Globus pallidus (tissue), 1 donor: ENCODE results near the gene SWAP70.

ENCODE experiments used
- DNase-seq: peaks from one replicate; pipeline ENCODE4 v3.0.0-alpha.2; 2015; ENCODE audit warnings: low spot score

SWAP70 gene

GRCh38 chr11:9753021-9753420 lies 89.1 kb downstream of the SWAP70 start:
- no peak for DNase-seq

GRCh38 chr11:9754010-9754471 lies 90.2 kb downstream of the SWAP70 start:
- DNase-seq = no peak

DNA sequence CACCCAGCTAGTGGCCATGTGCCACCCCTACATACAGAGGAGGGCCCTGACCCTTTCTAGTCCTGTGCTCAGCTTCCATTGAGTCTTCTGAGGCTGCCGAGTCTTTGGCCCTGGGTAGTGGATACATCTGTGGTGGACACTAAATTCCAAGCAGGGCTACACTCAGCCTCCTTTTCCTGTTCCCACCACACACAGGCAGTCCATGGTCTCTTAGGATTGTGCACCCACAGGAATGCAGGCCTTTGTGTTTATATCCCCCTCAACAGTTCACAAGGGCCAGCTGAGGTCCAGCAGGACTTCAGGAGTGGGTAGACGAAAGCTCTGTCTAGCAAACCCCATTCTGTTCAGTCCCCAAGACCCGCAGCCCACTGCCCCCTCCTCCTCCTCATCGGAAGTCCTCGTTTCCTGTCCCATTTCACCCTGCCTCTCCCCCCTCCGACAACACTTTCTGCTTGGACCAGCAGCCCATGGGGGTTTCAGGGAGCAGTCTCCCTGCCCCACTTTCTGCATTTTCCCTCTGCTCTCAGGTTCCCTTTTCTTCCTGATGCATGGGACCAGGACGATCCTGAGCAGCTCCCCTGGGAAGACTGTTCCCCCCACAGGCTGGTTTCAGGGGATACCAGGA lies 91.8 kb downstream of the SWAP70 start:
- no peak for DNase-seq

GRCh38 chr11:9756461-9756860 lies 92.6 kb downstream of the SWAP70 start:
- DNase-seq = no peak

DNA sequence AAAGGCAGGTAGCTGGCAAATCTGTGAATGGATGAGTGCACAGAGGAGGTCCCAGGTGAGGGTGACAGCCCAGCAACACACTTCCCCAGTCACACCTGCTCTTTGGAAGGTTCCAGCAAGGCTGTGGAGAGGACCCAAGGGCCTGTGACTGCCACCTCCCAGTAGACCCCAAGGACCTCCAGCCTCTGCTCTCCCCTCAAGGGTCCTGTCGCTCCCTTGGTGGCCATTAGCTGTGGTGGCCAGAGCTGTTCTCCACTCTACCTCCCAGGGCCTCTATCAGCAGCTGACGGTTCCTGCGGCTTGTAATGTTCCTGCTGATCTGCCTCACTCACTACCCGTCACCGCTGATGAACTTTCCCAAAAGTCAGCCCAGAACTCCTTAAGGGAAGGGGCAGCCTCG lies 93.0 kb downstream of the SWAP70 start:
- DNase-seq = no peak

- DNase-seq = peak; percentile 76
These were observed 94.1 kb downstream of the SWAP70 start for GRCh38 chr11:9757809-9758636.

GRCh38 chr11:9758637-9759518 lies 95.0 kb downstream of the SWAP70 start:
- peak; percentile 47 for DNase-seq

GRCh38 chr11:9759519-9760192 lies 95.8 kb downstream of the SWAP70 start:
- peak; percentile 40 for DNase-seq

- peak; percentile 61 for DNase-seq
These were observed 96.3 kb downstream of the SWAP70 start for GRCh38 chr11:9760193-9760575.

GRCh38 chr11:9761441-9761945 lies 97.6 kb downstream of the SWAP70 start:
- no peak for DNase-seq

- DNase-seq = no peak
These were observed 98.7 kb downstream of the SWAP70 start for GRCh38 chr11:9762531-9762930.

GRCh38 chr11:9763301-9763700 lies 99.4 kb downstream of the SWAP70 start:
- no peak for DNase-seq

GRCh38 chr11:9765320-9766101 lies 101.6 kb downstream of the SWAP70 start:
- no peak for DNase-seq

GRCh38 chr11:9769621-9770020 lies 105.7 kb downstream of the SWAP70 start:
- no peak for DNase-seq

DNA sequence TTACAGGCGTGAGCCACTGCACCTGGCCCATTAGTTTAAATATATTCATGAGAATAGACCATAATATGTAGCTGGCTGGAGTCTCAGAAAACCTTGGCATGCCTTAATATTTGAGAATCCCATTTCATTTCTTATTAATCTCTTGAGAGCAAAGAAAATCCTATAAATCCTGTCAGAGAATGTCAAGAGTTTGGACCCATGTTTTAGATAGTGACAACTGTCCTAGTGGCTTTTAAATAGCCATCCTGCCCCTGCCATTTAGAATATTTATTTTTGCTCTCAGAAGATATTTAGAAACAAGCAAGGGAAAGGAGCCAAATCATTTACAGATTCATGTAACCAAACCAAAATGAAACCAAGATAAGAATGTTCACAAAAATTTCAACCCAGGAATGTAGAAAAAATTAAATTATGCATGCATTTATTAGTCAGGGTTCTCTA lies 107.2 kb downstream of the SWAP70 start:
- DNase-seq = no peak

GRCh38 chr11:9772218-9772617 lies 108.3 kb downstream of the SWAP70 start:
- DNase-seq = no peak

GRCh38 chr11:9773524-9773923 lies 109.6 kb downstream of the SWAP70 start:
- DNase-seq = no peak

DNA sequence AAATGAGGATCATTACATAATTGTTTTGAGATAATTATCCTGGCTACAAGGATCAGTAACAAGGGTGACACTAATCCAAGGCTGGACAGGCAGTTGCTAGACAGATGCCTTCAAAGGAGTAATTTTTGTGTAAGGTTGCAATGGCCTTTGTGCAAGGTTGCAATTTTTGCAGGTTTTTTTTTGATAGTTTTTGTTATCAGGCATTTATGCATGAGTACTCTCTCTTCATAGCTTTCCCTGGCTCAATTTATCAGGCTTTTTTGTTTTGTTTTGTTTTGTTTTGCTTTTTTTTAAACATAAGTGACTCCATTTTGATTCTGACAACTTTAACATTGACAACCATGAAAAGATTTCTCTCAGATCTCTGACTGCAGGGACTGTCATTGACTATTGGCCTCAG lies 110.2 kb downstream of the SWAP70 start:
- no peak for DNase-seq

DNA sequence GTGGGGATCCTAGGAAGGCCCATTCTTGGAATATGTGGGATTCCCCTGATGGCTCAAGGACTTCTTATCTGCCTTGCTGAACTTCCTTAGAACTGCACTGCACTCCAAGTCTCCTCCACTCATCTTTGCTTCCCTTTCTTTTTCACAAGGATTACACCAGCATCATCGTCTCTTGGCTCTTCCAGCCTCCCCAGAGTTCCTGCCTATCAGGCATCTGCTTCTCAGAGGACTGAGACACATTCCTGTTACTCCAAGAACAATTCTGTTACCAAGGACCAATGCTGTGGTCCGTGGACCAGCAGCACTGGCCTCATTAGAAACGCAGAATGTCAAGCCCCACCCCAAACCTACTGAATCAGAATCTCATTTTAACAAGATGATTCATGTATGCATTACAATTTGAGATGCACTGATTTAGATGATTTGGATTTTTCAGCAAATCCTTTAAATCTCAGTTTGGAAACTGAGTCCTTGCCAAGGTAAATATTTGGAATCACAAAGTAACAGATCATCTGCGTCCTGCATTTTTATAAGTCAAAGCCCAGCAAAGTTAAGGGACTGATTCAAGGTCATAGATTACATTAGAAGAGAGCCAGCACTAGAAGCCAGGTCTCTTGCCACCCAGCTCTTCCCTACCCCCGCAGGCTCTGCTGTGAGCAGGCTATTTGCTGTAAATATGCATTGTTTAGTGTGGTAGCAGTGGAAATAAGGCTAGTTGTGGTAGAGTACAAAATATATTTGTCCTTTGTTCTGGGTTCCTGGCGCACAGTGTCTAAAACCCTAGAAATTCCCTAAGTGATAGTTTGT lies 110.9 kb downstream of the SWAP70 start:
- DNase-seq = no peak

- no peak for DNase-seq
These were observed 111.5 kb downstream of the SWAP70 start for GRCh38 chr11:9775398-9775779.
